ENCODE data around the gene HNF1A.

The HNF1A gene

GRCh38 chr12:120992989-120993388 lies 14.6 kb downstream of the HNF1A start:
- Histone ChIP-seq H3K36me3 (ENCODE audit: insufficient read depth, low read length) (no peaks in the 10 kb centered on the region), H3K9ac (ENCODE audit: low read depth, low read length) (no peak overlapping the region), H3K4me2 (ENCODE audit: low read length) (no peak overlapping the region), H3K9me3 (replicated peaks; ENCODE audit: low read length) (no peaks in the 10 kb centered on the region), H3K4me3 (ENCODE audit: low read length) (no peak overlapping the region), H3K27me3 (ENCODE audit: control insufficient read depth, insufficient read depth, low read length) (peaks cover 40% of the 10 kb centered on the region), H3K4me1 (ENCODE audit: control insufficient read depth, insufficient read depth, low read length) (no peaks in the 10 kb centered on the region)

DNA sequence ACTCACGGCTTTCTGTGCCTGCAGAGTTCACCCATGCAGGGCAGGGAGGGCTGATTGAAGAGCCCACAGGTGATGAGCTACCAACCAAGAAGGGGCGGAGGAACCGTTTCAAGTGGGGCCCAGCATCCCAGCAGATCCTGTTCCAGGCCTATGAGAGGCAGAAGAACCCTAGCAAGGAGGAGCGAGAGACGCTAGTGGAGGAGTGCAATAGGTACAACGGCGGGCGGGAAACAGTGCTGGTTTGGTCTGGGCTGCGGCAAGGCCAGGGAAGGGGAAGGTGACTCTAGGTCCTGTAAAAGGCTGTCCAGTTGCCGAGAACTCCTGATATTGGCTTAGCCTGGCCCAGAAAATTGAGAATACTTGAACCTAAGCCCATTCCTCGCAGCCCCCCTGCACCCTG lies 15.2 kb downstream of the HNF1A start:
- H3K4me1 ChIP-seq (ENCODE audit: control insufficient read depth, insufficient read depth, low read length) = no peaks in the 10 kb centered on the region
- peaks cover 40% of the 10 kb centered on the region for H3K27me3 ChIP-seq (ENCODE audit: control insufficient read depth, insufficient read depth, low read length)
- no peak overlapping the region for H3K4me3 ChIP-seq (ENCODE audit: low read length)
- H3K9me3 ChIP-seq (replicated peaks; ENCODE audit: low read length) = no peaks in the 10 kb centered on the region
- H3K36me3 ChIP-seq (ENCODE audit: insufficient read depth, low read length) = no peaks in the 10 kb centered on the region
- H3K9ac ChIP-seq (ENCODE audit: low read depth, low read length) = no peak overlapping the region
- no peak overlapping the region for H3K4me2 ChIP-seq (ENCODE audit: low read length)

- H3K9me3 ChIP-seq (replicated peaks; ENCODE audit: low read length) = no peaks in the 10 kb centered on the region
- H3K4me2 ChIP-seq (ENCODE audit: low read length) = no peak overlapping the region
- H3K4me3 ChIP-seq (ENCODE audit: low read length) = no peak overlapping the region
- no peak overlapping the region for H3K9ac ChIP-seq (ENCODE audit: low read depth, low read length)
- H3K27me3 ChIP-seq (ENCODE audit: control insufficient read depth, insufficient read depth, low read length) = peaks cover 40% of the 10 kb centered on the region
- no peaks in the 10 kb centered on the region for H3K4me1 ChIP-seq (ENCODE audit: control insufficient read depth, insufficient read depth, low read length)
- no peaks in the 10 kb centered on the region for H3K36me3 ChIP-seq (ENCODE audit: insufficient read depth, low read length)
Measured at GRCh38 chr12:120994059-120994458, 15.7 kb downstream of the HNF1A start.

GRCh38 chr12:120994589-120995337 lies 16.4 kb downstream of the HNF1A start:
- Histone ChIP-seq H3K36me3 (ENCODE audit: insufficient read depth, low read length) (no peaks in the 10 kb centered on the region), H3K4me2 (ENCODE audit: low read length) (no peak overlapping the region), H3K9me3 (replicated peaks; ENCODE audit: low read length) (no peaks in the 10 kb centered on the region), H3K27me3 (ENCODE audit: control insufficient read depth, insufficient read depth, low read length) (peaks cover 40% of the 10 kb centered on the region), H3K4me3 (ENCODE audit: low read length) (no peak overlapping the region), H3K9ac (ENCODE audit: low read depth, low read length) (no peak overlapping the region), H3K4me1 (ENCODE audit: control insufficient read depth, insufficient read depth, low read length) (no peaks in the 10 kb centered on the region)

DNA sequence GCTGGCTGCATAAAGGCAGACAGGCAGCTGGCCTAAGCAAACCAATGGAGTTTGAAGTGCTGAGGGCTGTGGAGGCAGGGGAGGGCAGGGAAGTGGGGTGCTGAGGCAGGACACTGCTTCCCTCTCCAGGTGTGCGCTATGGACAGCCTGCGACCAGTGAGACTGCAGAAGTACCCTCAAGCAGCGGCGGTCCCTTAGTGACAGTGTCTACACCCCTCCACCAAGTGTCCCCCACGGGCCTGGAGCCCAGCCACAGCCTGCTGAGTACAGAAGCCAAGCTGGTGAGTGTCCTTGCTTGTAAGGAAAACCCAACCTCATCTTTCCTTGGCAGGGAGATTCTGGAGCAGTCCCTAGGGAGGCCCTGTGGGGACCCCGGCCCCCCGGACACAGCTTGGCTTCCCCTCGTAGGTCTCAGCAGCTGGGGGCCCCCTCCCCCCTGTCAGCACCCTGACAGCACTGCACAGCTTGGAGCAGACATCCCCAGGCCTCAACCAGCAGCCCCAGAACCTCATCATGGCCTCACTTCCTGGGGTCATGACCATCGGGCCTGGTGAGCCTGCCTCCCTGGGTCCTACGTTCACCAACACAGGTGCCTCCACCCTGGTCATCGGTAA lies 17.9 kb downstream of the HNF1A start:
- Histone ChIP-seq H3K36me3 (ENCODE audit: insufficient read depth, low read length) (no peaks in the 10 kb centered on the region), H3K4me1 (ENCODE audit: control insufficient read depth, insufficient read depth, low read length) (no peaks in the 10 kb centered on the region), H3K4me2 (ENCODE audit: low read length) (no peak overlapping the region), H3K9me3 (replicated peaks; ENCODE audit: low read length) (no peaks in the 10 kb centered on the region), H3K4me3 (ENCODE audit: low read length) (no peak overlapping the region), H3K9ac (ENCODE audit: low read depth, low read length) (no peak overlapping the region), H3K27me3 (ENCODE audit: control insufficient read depth, insufficient read depth, low read length) (peaks cover 36% of the 10 kb centered on the region)

GRCh38 chr12:120997448-120997847 lies 19.1 kb downstream of the HNF1A start:
- Histone ChIP-seq H3K4me1 (ENCODE audit: control insufficient read depth, insufficient read depth, low read length) (no peaks in the 10 kb centered on the region), H3K4me2 (ENCODE audit: low read length) (no peak overlapping the region), H3K9ac (ENCODE audit: low read depth, low read length) (no peak overlapping the region), H3K27me3 (ENCODE audit: control insufficient read depth, insufficient read depth, low read length) (peaks cover 36% of the 10 kb centered on the region), H3K9me3 (replicated peaks; ENCODE audit: low read length) (no peaks in the 10 kb centered on the region), H3K36me3 (ENCODE audit: insufficient read depth, low read length) (no peaks in the 10 kb centered on the region), H3K4me3 (ENCODE audit: low read length) (no peak overlapping the region)

GRCh38 chr12:120998435-120998834 lies 20.1 kb downstream of the HNF1A start:
- Histone ChIP-seq H3K9me3 (replicated peaks; ENCODE audit: low read length) (no peaks in the 10 kb centered on the region), H3K4me2 (ENCODE audit: low read length) (no peak overlapping the region), H3K9ac (ENCODE audit: low read depth, low read length) (no peak overlapping the region), H3K4me3 (ENCODE audit: low read length) (no peak overlapping the region), H3K27me3 (ENCODE audit: control insufficient read depth, insufficient read depth, low read length) (peaks cover 27% of the 10 kb centered on the region), H3K4me1 (ENCODE audit: control insufficient read depth, insufficient read depth, low read length) (no peaks in the 10 kb centered on the region), H3K36me3 (ENCODE audit: insufficient read depth, low read length) (peaks cover 4% of the 10 kb centered on the region)

DNA sequence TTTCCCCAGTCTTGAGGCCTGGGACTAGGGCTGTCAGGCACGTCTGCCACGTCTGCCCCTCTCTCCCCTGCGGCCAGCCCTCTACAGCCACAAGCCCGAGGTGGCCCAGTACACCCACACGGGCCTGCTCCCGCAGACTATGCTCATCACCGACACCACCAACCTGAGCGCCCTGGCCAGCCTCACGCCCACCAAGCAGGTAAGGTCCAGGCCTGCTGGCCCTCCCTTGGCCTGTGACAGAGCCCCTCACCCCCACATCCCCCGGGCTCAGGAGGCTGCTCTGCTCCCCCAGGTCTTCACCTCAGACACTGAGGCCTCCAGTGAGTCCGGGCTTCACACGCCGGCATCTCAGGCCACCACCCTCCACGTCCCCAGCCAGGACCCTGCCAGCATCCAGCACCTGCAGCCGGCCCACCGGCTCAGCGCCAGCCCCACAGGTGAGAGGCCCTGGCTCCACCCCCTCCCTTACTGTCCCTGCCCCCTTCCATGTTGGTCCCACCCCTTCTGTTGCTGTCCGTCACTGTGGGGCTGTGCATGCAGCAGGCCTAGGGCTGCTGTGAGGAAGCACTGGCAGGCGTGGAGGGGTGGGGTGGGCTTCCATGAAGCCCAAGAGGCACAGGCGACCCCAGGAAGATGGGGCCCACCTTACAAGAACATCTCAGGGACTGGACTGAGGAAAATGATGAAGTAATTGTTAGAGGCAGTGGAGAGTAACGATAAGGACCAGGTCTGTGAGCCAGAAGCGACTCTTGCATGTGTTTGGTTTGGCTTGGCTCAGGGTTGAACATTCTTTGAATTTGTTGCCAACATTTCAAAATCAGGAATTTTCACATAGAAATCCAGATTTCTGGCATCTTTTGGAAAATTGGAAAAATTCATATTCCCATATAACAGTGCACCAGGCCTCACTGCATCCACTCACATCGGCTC lies 21.1 kb downstream of the HNF1A start:
- H3K27me3 ChIP-seq (ENCODE audit: control insufficient read depth, insufficient read depth, low read length) = peaks cover 16% of the 10 kb centered on the region
- H3K9me3 ChIP-seq (replicated peaks; ENCODE audit: low read length) = no peaks in the 10 kb centered on the region
- no peaks in the 10 kb centered on the region for H3K4me1 ChIP-seq (ENCODE audit: control insufficient read depth, insufficient read depth, low read length)
- H3K9ac ChIP-seq (ENCODE audit: low read depth, low read length) = no peak overlapping the region
- H3K4me3 ChIP-seq (ENCODE audit: low read length) = no peak overlapping the region
- H3K4me2 ChIP-seq (ENCODE audit: low read length) = no peak overlapping the region
- peaks cover 14% of the 10 kb centered on the region for H3K36me3 ChIP-seq (ENCODE audit: insufficient read depth, low read length)

GRCh38 chr12:121000530-121000929 lies 22.2 kb downstream of the HNF1A start:
- Histone ChIP-seq H3K9ac (ENCODE audit: low read depth, low read length) (no peak overlapping the region), H3K27me3 (ENCODE audit: control insufficient read depth, insufficient read depth, low read length) (peaks cover 14% of the 10 kb centered on the region), H3K9me3 (replicated peaks; ENCODE audit: low read length) (no peaks in the 10 kb centered on the region), H3K4me2 (ENCODE audit: low read length) (no peak overlapping the region), H3K36me3 (ENCODE audit: insufficient read depth, low read length) (peaks cover 21% of the 10 kb centered on the region), H3K4me1 (ENCODE audit: control insufficient read depth, insufficient read depth, low read length) (no peaks in the 10 kb centered on the region), H3K4me3 (ENCODE audit: low read length) (no peak overlapping the region)

- no peak overlapping the region for H3K9ac ChIP-seq (ENCODE audit: low read depth, low read length)
- peaks cover 24% of the 10 kb centered on the region for H3K36me3 ChIP-seq (ENCODE audit: insufficient read depth, low read length)
- H3K27me3 ChIP-seq (ENCODE audit: control insufficient read depth, insufficient read depth, low read length) = peaks cover 11% of the 10 kb centered on the region
- H3K4me1 ChIP-seq (ENCODE audit: control insufficient read depth, insufficient read depth, low read length) = no peaks in the 10 kb centered on the region
- H3K4me3 ChIP-seq (ENCODE audit: low read length) = no peak overlapping the region
- H3K4me2 ChIP-seq (ENCODE audit: low read length) = no peak overlapping the region
- H3K9me3 ChIP-seq (replicated peaks; ENCODE audit: low read length) = no peaks in the 10 kb centered on the region
Measured at GRCh38 chr12:121001060-121001459, 22.7 kb downstream of the HNF1A start.

DNA sequence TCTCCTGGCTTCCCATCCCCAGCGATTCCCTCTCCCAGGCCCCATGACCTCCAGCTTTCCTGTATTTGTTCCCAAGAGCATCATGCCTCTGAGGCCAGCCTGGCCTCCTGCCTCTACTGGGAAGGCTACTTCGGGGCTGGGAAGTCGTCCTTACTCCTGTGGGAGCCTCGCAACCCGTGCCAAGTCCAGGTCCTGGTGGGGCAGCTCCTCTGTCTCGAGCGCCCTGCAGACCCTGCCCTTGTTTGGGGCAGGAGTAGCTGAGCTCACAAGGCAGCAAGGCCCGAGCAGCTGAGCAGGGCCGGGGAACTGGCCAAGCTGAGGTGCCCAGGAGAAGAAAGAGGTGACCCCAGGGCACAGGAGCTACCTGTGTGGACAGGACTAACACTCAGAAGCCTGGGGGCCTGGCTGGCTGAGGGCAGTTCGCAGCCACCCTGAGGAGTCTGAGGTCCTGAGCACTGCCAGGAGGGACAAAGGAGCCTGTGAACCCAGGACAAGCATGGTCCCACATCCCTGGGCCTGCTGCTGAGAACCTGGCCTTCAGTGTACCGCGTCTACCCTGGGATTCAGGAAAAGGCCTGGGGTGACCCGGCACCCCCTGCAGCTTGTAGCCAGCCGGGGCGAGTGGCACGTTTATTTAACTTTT lies 23.6 kb downstream of the HNF1A start:
- Histone ChIP-seq H3K27me3 (ENCODE audit: control insufficient read depth, insufficient read depth, low read length) (peaks cover 6% of the 10 kb centered on the region), H3K9me3 (replicated peaks; ENCODE audit: low read length) (no peaks in the 10 kb centered on the region), H3K4me2 (ENCODE audit: low read length) (no peak overlapping the region), H3K9ac (ENCODE audit: low read depth, low read length) (no peak overlapping the region), H3K36me3 (ENCODE audit: insufficient read depth, low read length) (peaks cover 27% of the 10 kb centered on the region), H3K4me1 (ENCODE audit: control insufficient read depth, insufficient read depth, low read length) (no peaks in the 10 kb centered on the region), H3K4me3 (ENCODE audit: low read length) (no peak overlapping the region)
